Endodermal cell (in vitro differentiated cells): ENCODE data around the gene TOMM22. TPM values are rescaled to one million over a fixed set of nuclear protein-coding genes. Genes with fewer than 3 reads are reported as not detected.

Source experiments
- DNase-seq: peaks from one replicate; pipeline ENCODE4 v3.0.0-alpha.2; 2017
- H3K27ac ChIP-seq: 2 replicates; pipeline ENCODE4 v1.5.1; 2013; ENCODE audit warnings: mild to moderate bottlenecking, low read depth, low read length, moderate library complexity
- H3K27me3 ChIP-seq: 2 replicates; pipeline ENCODE4 v1.6.1; 2013; ENCODE audit warnings: mild to moderate bottlenecking, low read length, moderate library complexity; ENCODE audit not compliant: insufficient read depth, control insufficient read depth, poor library complexity, severe bottlenecking
- H3K36me3 ChIP-seq: 2 replicates; pipeline ENCODE4 v1.7.0; 2013; ENCODE audit warnings: mild to moderate bottlenecking, low read length, moderate library complexity; ENCODE audit not compliant: control insufficient read depth, insufficient read depth
- H3K4me1 ChIP-seq: one replicate; pipeline ENCODE4 v1.7.0; 2013; ENCODE audit warnings: low read length; ENCODE audit not compliant: control insufficient read depth, insufficient read depth
- H3K4me3 ChIP-seq: 2 replicates; pipeline ENCODE4 v1.5.1; 2013; ENCODE audit warnings: mild to moderate bottlenecking, low read length, moderate library complexity
- H3K9ac ChIP-seq: 2 replicates; pipeline ENCODE4 v1.6.1; 2013; ENCODE audit warnings: mild to moderate bottlenecking, low read length, moderate library complexity; ENCODE audit not compliant: poor library complexity, severe bottlenecking; ENCODE audit errors: extremely low read depth
- H3K9me3 ChIP-seq: 2 replicates; pipeline ENCODE4 v1.6.1; 2013; ENCODE audit warnings: mild to moderate bottlenecking, low read length, moderate library complexity; ENCODE audit not compliant: control insufficient read depth
- H3K27ac Mint-ChIP-seq: 2 replicates; pipeline ENCODE4 v1.8.0; 2020; ENCODE audit warnings: mixed read lengths
- H3K27me3 Mint-ChIP-seq: 2 replicates; pipeline ENCODE4 v1.8.0; 2021; ENCODE audit warnings: mild to moderate bottlenecking, mixed read lengths; ENCODE audit not compliant: insufficient read depth
- H3K36me3 Mint-ChIP-seq: 2 replicates; pipeline ENCODE4 v1.8.0; 2020; ENCODE audit warnings: low read depth, mixed read lengths
- H3K4me1 Mint-ChIP-seq: 2 replicates; pipeline ENCODE4 v1.8.0; 2020; ENCODE audit warnings: mixed read lengths
- H3K4me3 Mint-ChIP-seq: 2 replicates; pipeline ENCODE4 v1.8.0; 2020; ENCODE audit warnings: mild to moderate bottlenecking, moderate library complexity, mixed read lengths
- H3K9me3 Mint-ChIP-seq: 2 replicates; pipeline ENCODE4 v1.8.0; 2020; ENCODE audit warnings: mild to moderate bottlenecking, mixed read lengths
- CTCF ChIP-seq: fragments of 200-600 bp; sonication (generic); conservative IDR thresholded peaks from 2 replicates; pipeline ENCODE4 v1.5.0; 2021; ENCODE audit warnings: antibody characterized with exemption, mild to moderate bottlenecking
- WGBS, 2 experiments: methylation state at CpG; one replicate each; pipeline versions ENCODE4 v1.1.5 to v1.1.7; 2013; ENCODE audit warnings: missing lambda C conversion rate in 2 of 2, mixed read lengths in 1 of 2; ENCODE audit not compliant: insufficient coverage in 1 of 2, insufficient read length in 1 of 2; 5-methylcytosine and 5-hydroxymethylcytosine counted together
- total RNA-seq, 2 donors: library from RNA; stranded (reverse); fragmentation: NEBNext Ultra II Directional in 1 of 2; extraction: Animal tissue kit (Norgen Biotek cat#: 25700) in 1 of 2; gene quantifications; 2 replicates in 1 of 2; 3 replicates in 1 of 2; pipeline ENCODE4 v1.2.1, GENCODE V29; 2021

The TOMM22 gene
- total RNA-seq, 2 donors from 2014 or later, result 114 to 119 TPM

GRCh38 chr22:38718414-38718813, 36.7 kb downstream of the TOMM22 start:
- H3K36me3 ChIP-seq, result peaks cover 70% of the 10 kb centered on the region
- no peak overlapping the region for H3K4me3 ChIP-seq
- DNase-seq, result peak; percentile 87
- TF ChIP-seq CTCF, result peak; percentile 73
- WGBS, 2 experiments, result 74 to 81% methylated on average over 4 to 6 of the region's 6 CpGs
- no peaks in the 10 kb centered on the region for H3K9me3 ChIP-seq
- Mint-ChIP-seq H3K9me3 (no peaks in the 10 kb centered on the region), H3K4me3 (no peak overlapping the region), H3K4me1 (peaks cover 18% of the 10 kb centered on the region), H3K27me3 (no peaks in the 10 kb centered on the region), H3K36me3 (peaks cover 49% of the 10 kb centered on the region), H3K27ac (peak overlapping the region; percentile 72)
- H3K4me1 ChIP-seq, result peaks cover 8% of the 10 kb centered on the region
- no peak overlapping the region for H3K27ac ChIP-seq
- no peak overlapping the region for H3K9ac ChIP-seq
- H3K27me3 ChIP-seq, result no peaks in the 10 kb centered on the region

GRCh38 chr22:38719196-38719595, 37.4 kb downstream of the TOMM22 start:
- no peak for TF ChIP-seq CTCF
- H3K9ac ChIP-seq, result no peak overlapping the region
- H3K36me3 Mint-ChIP-seq, result peaks cover 53% of the 10 kb centered on the region
- H3K4me1 ChIP-seq, result peaks cover 4% of the 10 kb centered on the region
- no peaks in the 10 kb centered on the region for H3K27me3 ChIP-seq
- no peaks in the 10 kb centered on the region for H3K9me3 Mint-ChIP-seq
- no peaks in the 10 kb centered on the region for H3K27me3 Mint-ChIP-seq
- no peaks in the 10 kb centered on the region for H3K9me3 ChIP-seq
- peaks cover 78% of the 10 kb centered on the region for H3K36me3 ChIP-seq
- H3K27ac Mint-ChIP-seq, result no peak overlapping the region
- H3K4me3 ChIP-seq, result no peak overlapping the region
- 95 to 99% methylated on average over 5 to 6 of the region's 6 CpGs for WGBS, 2 experiments
- DNase-seq, result no peak
- H3K27ac ChIP-seq, result no peak overlapping the region
- H3K4me3 Mint-ChIP-seq, result no peak overlapping the region
- H3K4me1 Mint-ChIP-seq, result peaks cover 12% of the 10 kb centered on the region

GRCh38 chr22:38720350-38720749, 38.6 kb downstream of the TOMM22 start:
- Histone ChIP-seq H3K4me3 (no peak overlapping the region), H3K9me3 (no peaks in the 10 kb centered on the region), H3K9ac (no peak overlapping the region), H3K36me3 (peaks cover 86% of the 10 kb centered on the region), H3K27me3 (no peaks in the 10 kb centered on the region), H3K27ac (no peak overlapping the region), H3K4me1 (no peaks in the 10 kb centered on the region)
- Mint-ChIP-seq H3K27ac (no peak overlapping the region), H3K36me3 (peaks cover 64% of the 10 kb centered on the region), H3K4me3 (no peak overlapping the region), H3K27me3 (no peaks in the 10 kb centered on the region), H3K9me3 (no peaks in the 10 kb centered on the region), H3K4me1 (peaks cover 1% of the 10 kb centered on the region)
- 100% methylated on average over 3 of the region's 3 CpGs for WGBS, 2 experiments
- DNase-seq, result no peak
- no peak for TF ChIP-seq CTCF
